Left ventricle myocardium inferior (tissue), 1 donor: ENCODE data around the gene PRRC1. TPM values are rescaled to one million over a fixed set of nuclear protein-coding genes. Genes with fewer than 3 reads are reported as not detected.

Experiments
- DNase-seq: peaks from one replicate; pipeline ENCODE4 v3.0.0-alpha.2; 2020
- H3K27ac ChIP-seq: fragments of 200-600 bp; replicated peaks from 2 replicates; pipeline ENCODE4 v1.8.0; 2021
- H3K27me3 ChIP-seq: fragments of 200-600 bp; 2 replicates; pipeline ENCODE4 v1.8.0; 2021; ENCODE audit warnings: low read depth
- H3K36me3 ChIP-seq: fragments of 200-600 bp; 2 replicates; pipeline ENCODE4 v1.8.0; 2021
- H3K4me1 ChIP-seq: fragments of 200-600 bp; 2 replicates; pipeline ENCODE4 v1.8.0; 2021
- H3K4me3 ChIP-seq: fragments of 200-600 bp; 2 replicates; pipeline ENCODE4 v1.8.0; 2021; ENCODE audit warnings: mild to moderate bottlenecking, moderate library complexity
- H3K9me3 ChIP-seq: fragments of 200-600 bp; replicated peaks from 2 replicates; pipeline ENCODE4 v1.8.0; 2021
- CTCF ChIP-seq: fragments of 200-600 bp; IDR thresholded peaks from 2 replicates; pipeline ENCODE4 v1.8.0; 2021; ENCODE audit warnings: antibody characterized with exemption, mild to moderate bottlenecking, borderline replicate concordance
- intact Hi-C: fragments of 100-400 bp; cut with micrococcal nuclease; formaldehyde crosslinking; loops from one replicate; pipeline ENCODE4 v1.11.0; 2022
- total RNA-seq: library from RNA; stranded (reverse); fragmentation: NEBNext Ultra II Directional; extraction: Animal tissue kit (Norgen Biotek cat#: 25700); gene quantifications from one replicate; pipeline ENCODE4 v1.2.1, GENCODE V29; 2021
- donor health status: DM: no; HTN: yes; CAD: no; lungs with severe emphysema.

PRRC1 gene
- total RNA-seq, 1 donor from 2014 or later: 19.6 TPM

- DNase-seq: no peak
- H3K27ac ChIP-seq: no peak overlapping the region
- TF ChIP-seq CTCF: no peak
- H3K36me3 ChIP-seq: no peaks in the 10 kb centered on the region
- no peak overlapping the region for H3K4me3 ChIP-seq
- H3K4me1 ChIP-seq: peaks cover 4% of the 10 kb centered on the region
- intact Hi-C loops: no loop called here
- H3K9me3 ChIP-seq: no peaks in the 10 kb centered on the region
- no peaks in the 10 kb centered on the region for H3K27me3 ChIP-seq
Measured at GRCh38 chr5:127602896-127603844, 85.7 kb downstream of the PRRC1 start.

Other genes starting within 250 kb of the PRRC1 start
- 0.47 TPM for gene MEGF10, start 226.8 kb upstream of the PRRC1 start, total RNA-seq
- gene CTXN3, start 131.4 kb downstream of the PRRC1 start, total RNA-seq: not detected
- not detected for gene CCDC192, start 185.8 kb downstream of the PRRC1 start, total RNA-seq